ENCODE measurements around the gene UBAC2.

UBAC2 gene

GRCh38 chr13:99258210-99258860, 57.7 kb downstream of the UBAC2 start, which contains the start of gene GPR18:
Gene GPR18 (minus strand): TSS chr13:99258379. CDS start chr13:99255872, 2,507 bp downstream.
- CTCF ChIA-PET: interaction anchor here (0.9 to 4.8 kb wide), 6 partner anchors 10 to 178 kb away, joined by 3 to 76 read pairs (median 6); no protein-coding TSS in a partner anchor
- H3K4me3 ChIP-seq (ENCODE audit: low read depth, low read length): no peak within 1 kb of the TSS
- no peak for DNase-seq (ENCODE audit: low read depth, low spot score)
- TF ChIP-seq, protein P1, sequence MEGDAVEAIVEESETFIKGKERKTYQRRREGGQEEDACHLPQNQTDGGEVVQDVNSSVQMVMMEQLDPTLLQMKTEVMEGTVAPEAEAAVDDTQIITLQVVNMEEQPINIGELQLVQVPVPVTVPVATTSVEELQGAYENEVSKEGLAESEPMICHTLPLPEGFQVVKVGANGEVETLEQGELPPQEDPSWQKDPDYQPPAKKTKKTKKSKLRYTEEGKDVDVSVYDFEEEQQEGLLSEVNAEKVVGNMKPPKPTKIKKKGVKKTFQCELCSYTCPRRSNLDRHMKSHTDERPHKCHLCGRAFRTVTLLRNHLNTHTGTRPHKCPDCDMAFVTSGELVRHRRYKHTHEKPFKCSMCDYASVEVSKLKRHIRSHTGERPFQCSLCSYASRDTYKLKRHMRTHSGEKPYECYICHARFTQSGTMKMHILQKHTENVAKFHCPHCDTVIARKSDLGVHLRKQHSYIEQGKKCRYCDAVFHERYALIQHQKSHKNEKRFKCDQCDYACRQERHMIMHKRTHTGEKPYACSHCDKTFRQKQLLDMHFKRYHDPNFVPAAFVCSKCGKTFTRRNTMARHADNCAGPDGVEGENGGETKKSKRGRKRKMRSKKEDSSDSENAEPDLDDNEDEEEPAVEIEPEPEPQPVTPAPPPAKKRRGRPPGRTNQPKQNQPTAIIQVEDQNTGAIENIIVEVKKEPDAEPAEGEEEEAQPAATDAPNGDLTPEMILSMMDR (IDR thresholded peaks at IDR 0.05; ENCODE audit: insufficient read depth, low read length, missing control alignments): no peak
- POLR2A ChIA-PET: no interaction called here

GRCh38 chr13:99258946-99259345, 58.3 kb downstream of the UBAC2 start:
- TF ChIP-seq, protein P1 (IDR thresholded peaks at IDR 0.05; ENCODE audit: insufficient read depth, low read length, missing control alignments): no peak
- no peak overlapping the region for H3K4me3 ChIP-seq (ENCODE audit: low read depth, low read length)
- ChIA-PET CTCF (interaction anchor here (0.9 to 4.8 kb wide), 8 partner anchors 10 to 177 kb away, joined by 3 to 76 read pairs (median 16); no protein-coding TSS in a partner anchor), POLR2A (no interaction called here)
- no peak for DNase-seq (ENCODE audit: low read depth, low spot score)

DNA sequence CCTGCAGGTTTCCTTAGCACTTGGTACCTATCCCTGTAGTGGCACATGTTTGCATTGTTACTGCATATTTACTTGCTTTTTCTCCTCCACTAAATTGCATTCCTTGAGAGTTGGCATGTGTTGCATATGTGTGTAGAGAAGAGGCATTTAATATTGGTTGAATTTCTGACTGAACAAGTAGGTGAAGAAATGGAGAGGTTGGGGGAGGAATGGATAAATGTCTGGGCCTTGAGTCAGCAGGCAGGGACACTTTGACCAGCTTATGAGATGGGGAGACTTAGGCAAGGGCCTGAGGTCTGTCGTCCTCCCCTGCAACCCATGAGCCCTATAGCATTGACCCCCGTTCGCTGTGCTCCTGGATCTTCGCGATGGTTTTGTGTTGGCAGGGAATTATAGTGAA, 59.6 kb downstream of the UBAC2 start:
- ChIA-PET CTCF (interaction anchor here (0.9 to 2.7 kb wide), 4 partner anchors 9 to 175 kb away, joined by 5 to 29 read pairs (median 23); no protein-coding TSS in a partner anchor), POLR2A (no interaction called here)
- no peak for DNase-seq (ENCODE audit: low read depth, low spot score)
- H3K4me3 ChIP-seq (ENCODE audit: low read depth, low read length): no peak overlapping the region
- TF ChIP-seq, protein P1 (IDR thresholded peaks at IDR 0.05; ENCODE audit: insufficient read depth, low read length, missing control alignments): no peak

GRCh38 chr13:99261059-99261458, 60.4 kb downstream of the UBAC2 start:
- no peak overlapping the region for H3K4me3 ChIP-seq (ENCODE audit: low read depth, low read length)
- CTCF ChIA-PET: interaction anchor here (2.4 to 2.7 kb wide), 3 partner anchors 8 to 175 kb away, joined by 21 to 29 read pairs (median 25); no protein-coding TSS in a partner anchor
- POLR2A ChIA-PET: no interaction called here
- TF ChIP-seq, protein P1 (IDR thresholded peaks at IDR 0.05; ENCODE audit: insufficient read depth, low read length, missing control alignments): no peak
- no peak for DNase-seq (ENCODE audit: low read depth, low spot score)

GRCh38 chr13:99263126-99263785, 62.6 kb downstream of the UBAC2 start:
- POLR2A ChIA-PET: interaction anchor here (1.7 kb wide), 1 partner anchor 62 kb away, joined by 9 read pairs; the partner anchor contains the start of gene UBAC2
- no peak for DNase-seq (ENCODE audit: low read depth, low spot score)
- TF ChIP-seq, protein P1 (IDR thresholded peaks at IDR 0.05; ENCODE audit: insufficient read depth, low read length, missing control alignments): no peak
- no peak overlapping the region for H3K4me3 ChIP-seq (ENCODE audit: low read depth, low read length)
- CTCF ChIA-PET: interaction anchor here (0.9 to 24.4 kb wide), 8 partner anchors 13 to 179 kb away, joined by 3 to 1002 read pairs (median 6); partner anchors contain the start of gene UBAC2

DNA sequence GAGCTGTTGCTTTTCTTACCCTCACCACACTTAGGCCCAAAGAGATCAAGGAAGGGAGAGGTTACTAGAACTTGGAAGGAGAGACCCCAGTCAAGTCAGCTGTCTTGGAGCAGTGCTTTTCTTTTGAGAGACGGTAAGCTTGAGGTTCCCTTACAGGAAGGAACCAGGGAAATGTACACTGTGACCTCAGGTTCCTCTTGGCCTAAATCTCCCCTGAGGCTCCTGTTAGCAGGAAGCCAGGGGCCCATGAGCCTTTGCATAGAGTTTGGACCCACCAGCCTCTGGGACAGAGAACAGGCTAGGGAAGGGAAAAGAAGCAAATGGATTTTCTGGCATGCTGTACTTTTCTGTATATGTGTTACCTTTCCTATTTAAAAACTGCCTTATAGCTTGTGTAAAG, 63.4 kb downstream of the UBAC2 start:
- ChIA-PET POLR2A (interaction anchor here (1.7 kb wide), 1 partner anchor 63 kb away, joined by 9 read pairs; the partner anchor contains the start of gene UBAC2), CTCF (interaction anchor here (0.9 to 24.4 kb wide), 9 partner anchors 12 to 178 kb away, joined by 3 to 1002 read pairs (median 7); partner anchors contain the start of gene UBAC2)
- H3K4me3 ChIP-seq (ENCODE audit: low read depth, low read length): no peak overlapping the region
- DNase-seq (ENCODE audit: low read depth, low spot score): no peak
- TF ChIP-seq, protein P1 (IDR thresholded peaks at IDR 0.05; ENCODE audit: insufficient read depth, low read length, missing control alignments): no peak

All from AG04449 (cell line).